ENCODE data around the gene C1orf94.

Gene C1orf94

DNA sequence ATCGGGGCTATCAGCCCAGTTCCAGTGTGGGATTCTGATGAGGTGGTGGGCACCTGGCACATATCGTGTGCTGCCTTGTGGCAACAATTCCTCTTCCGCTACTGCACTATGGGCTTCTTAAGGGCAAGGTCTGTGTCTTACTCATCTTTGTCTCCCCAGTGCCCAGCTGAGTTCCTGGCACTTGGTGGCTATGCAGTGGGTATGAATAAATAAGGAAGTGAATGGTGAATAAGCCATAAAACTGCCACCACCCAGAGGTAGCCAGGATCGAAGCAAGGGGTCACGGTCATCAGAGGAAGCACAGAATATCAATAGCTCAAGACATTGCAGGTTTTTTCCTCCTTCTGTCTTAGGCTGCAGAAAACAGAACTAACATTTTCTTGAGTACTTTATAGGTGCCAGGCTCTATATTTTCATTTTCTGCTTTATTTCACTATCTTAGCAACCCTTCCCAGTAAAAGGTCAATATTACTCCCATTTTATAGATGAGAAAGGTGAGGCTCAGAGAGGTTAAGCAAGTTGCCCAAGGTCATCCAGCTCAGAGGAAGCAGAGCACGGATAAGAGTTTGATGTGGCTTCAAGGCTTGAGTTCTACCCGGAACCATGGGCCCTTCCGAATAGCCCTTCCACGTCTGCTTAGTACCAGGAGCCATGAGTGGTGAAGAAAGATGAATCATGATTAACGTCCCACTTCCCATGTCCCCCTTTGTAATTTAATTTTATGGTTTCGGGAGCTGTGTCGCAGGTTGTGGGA is 10.2 kb downstream of the C1orf94 start:
- Mint-ChIP-seq H3K27me3 (ENCODE audit: low read depth) (peaks cover 3% of the 10 kb centered on the region), H3K36me3 (ENCODE audit: low read depth) (no peaks in the 10 kb centered on the region), H3K9me3 (peaks cover 11% of the 10 kb centered on the region), H3K27ac (no peak overlapping the region), H3K4me3 (no peak overlapping the region), H3K4me1 (ENCODE audit: low read depth) (no peaks in the 10 kb centered on the region)

DNA sequence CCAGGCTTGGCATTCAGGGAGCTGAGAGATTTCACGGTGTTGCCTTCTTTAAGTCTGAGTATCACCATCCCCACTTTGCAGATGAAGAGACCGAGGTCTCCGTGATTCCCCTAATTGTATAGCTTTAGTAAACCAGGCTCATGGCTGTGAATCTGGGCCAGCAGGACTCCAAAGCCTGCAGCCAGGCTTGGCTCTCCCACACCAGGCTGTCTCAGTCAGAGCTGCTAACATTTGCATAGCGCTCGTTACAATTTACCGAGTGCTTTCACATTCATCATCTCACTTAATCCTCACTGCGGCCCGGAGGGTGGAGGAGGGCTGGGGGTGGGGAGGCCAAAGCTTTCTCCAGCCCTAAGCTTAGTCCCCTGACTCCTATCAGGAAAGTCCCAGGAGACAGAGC is 11.7 kb downstream of the C1orf94 start:
- Mint-ChIP-seq H3K4me3 (no peak overlapping the region), H3K4me1 (ENCODE audit: low read depth) (no peaks in the 10 kb centered on the region), H3K27me3 (ENCODE audit: low read depth) (no peaks in the 10 kb centered on the region), H3K27ac (no peak overlapping the region), H3K9me3 (peaks cover 11% of the 10 kb centered on the region), H3K36me3 (ENCODE audit: low read depth) (no peaks in the 10 kb centered on the region)

- no peaks in the 10 kb centered on the region for H3K27me3 Mint-ChIP-seq (ENCODE audit: low read depth)
- H3K36me3 Mint-ChIP-seq (ENCODE audit: low read depth), result no peaks in the 10 kb centered on the region
- no peak overlapping the region for H3K27ac Mint-ChIP-seq
- H3K4me1 Mint-ChIP-seq (ENCODE audit: low read depth), result no peaks in the 10 kb centered on the region
- peaks cover 11% of the 10 kb centered on the region for H3K9me3 Mint-ChIP-seq
- no peak overlapping the region for H3K4me3 Mint-ChIP-seq
Observed at GRCh38 chr1:34188985-34189384, 12.3 kb downstream of the C1orf94 start.

DNA sequence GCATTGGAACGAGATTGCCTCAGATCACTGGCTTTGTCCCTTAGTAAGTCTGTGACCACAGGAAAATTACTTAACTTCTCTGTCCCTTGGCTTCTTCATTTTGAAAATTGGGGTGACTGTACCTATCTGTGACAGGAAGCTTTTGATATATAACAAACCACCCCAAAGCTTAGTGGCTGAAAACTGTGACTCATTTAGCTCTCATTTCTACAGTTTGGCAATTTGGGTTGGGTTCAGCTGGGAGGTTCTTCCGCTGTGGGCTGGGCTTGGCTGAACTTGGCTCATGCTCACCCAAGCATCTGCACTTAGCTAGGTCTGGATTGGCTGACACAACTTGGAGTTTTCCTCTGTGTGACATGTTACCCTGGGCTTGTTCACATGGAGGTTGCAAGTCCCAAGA is 14.0 kb downstream of the C1orf94 start:
- no peaks in the 10 kb centered on the region for H3K4me1 Mint-ChIP-seq (ENCODE audit: low read depth)
- H3K27me3 Mint-ChIP-seq (ENCODE audit: low read depth), result no peaks in the 10 kb centered on the region
- no peak overlapping the region for H3K4me3 Mint-ChIP-seq
- no peaks in the 10 kb centered on the region for H3K36me3 Mint-ChIP-seq (ENCODE audit: low read depth)
- peaks cover 11% of the 10 kb centered on the region for H3K9me3 Mint-ChIP-seq
- H3K27ac Mint-ChIP-seq, result no peak overlapping the region

DNA sequence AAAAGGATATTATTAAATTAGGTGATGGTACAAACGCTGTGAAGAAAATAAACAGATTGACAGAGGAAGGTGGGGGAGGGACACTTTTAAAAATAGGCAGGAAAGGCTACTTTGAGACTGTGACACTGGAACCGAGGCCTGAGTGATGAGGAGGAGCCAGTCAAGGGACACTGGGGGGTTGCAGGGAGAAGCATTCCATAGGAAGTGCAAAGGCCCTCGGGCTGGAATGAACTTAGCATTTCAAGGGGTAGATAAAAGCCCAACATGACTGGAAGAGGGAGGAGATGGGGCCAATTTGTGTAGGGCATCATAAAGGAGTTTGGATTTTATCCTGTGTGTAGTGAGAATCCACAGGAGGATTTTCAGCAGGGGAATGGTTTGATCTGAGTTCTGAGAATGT is 15.9 kb downstream of the C1orf94 start:
- no peaks in the 10 kb centered on the region for H3K4me1 Mint-ChIP-seq (ENCODE audit: low read depth)
- no peaks in the 10 kb centered on the region for H3K36me3 Mint-ChIP-seq (ENCODE audit: low read depth)
- no peak overlapping the region for H3K4me3 Mint-ChIP-seq
- H3K27me3 Mint-ChIP-seq (ENCODE audit: low read depth), result no peaks in the 10 kb centered on the region
- no peak overlapping the region for H3K27ac Mint-ChIP-seq
- H3K9me3 Mint-ChIP-seq, result peaks cover 11% of the 10 kb centered on the region

GRCh38 chr1:34199927-34200326 is 23.2 kb downstream of the C1orf94 start:
- Mint-ChIP-seq H3K27me3 (ENCODE audit: low read depth) (no peaks in the 10 kb centered on the region), H3K4me3 (no peak overlapping the region), H3K27ac (no peak overlapping the region), H3K36me3 (ENCODE audit: low read depth) (no peaks in the 10 kb centered on the region), H3K4me1 (ENCODE audit: low read depth) (no peaks in the 10 kb centered on the region), H3K9me3 (no peaks in the 10 kb centered on the region)

DNA sequence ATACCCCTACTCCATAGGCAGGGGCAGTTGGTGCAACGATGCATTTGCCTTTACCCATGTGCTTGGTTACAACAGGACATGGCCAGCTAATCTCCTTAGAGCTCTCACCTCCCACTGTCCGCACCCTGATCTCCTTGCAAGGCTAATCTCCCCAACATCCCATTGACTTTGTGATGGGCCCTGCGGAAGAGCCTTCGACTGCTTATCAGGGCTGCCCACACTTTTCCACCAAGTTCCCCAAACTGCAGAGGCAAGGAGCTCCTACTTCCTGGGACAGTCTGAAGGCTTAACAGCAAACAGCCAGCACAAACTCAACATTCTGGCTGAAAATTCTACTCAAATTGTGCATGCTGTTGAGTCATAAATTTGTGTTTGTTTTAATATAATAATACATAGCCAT is 36.0 kb downstream of the C1orf94 start:
- H3K36me3 Mint-ChIP-seq (ENCODE audit: low read depth), result no peaks in the 10 kb centered on the region

GRCh38 chr1:34213956-34214355 is 37.2 kb downstream of the C1orf94 start:
- Mint-ChIP-seq H3K27me3 (ENCODE audit: low read depth) (no peaks in the 10 kb centered on the region), H3K27ac (no peak overlapping the region), H3K36me3 (ENCODE audit: low read depth) (no peaks in the 10 kb centered on the region), H3K4me3 (no peak overlapping the region), H3K4me1 (ENCODE audit: low read depth) (no peaks in the 10 kb centered on the region), H3K9me3 (no peaks in the 10 kb centered on the region)

More for the DNA sequence above, 36.0 kb downstream of the C1orf94 start:
- Mint-ChIP-seq H3K4me3 (no peak overlapping the region), H3K4me1 (ENCODE audit: low read depth) (no peaks in the 10 kb centered on the region), H3K9me3 (no peaks in the 10 kb centered on the region), H3K27ac (no peak overlapping the region), H3K27me3 (ENCODE audit: low read depth) (no peaks in the 10 kb centered on the region)

DNA sequence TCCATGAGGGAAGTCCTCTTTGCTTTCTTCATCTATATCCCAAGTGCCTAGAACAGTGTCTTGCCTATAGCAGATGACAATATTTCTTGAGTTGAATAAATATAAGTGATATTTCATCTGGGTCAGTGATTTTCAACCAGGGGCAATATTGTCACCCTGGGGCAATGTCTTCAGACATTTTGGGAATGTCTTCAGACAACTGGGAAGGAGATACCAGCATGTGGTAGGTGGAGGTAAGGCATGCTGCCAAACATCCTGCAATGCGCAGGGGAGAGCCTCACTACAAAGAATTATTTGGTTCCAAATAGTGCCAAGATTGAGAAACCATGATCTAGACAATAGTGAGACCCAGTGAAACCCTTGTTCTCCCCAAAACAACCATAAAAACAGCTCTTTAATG is 54.7 kb downstream of the C1orf94 start:
- no peaks in the 10 kb centered on the region for H3K9me3 Mint-ChIP-seq

DNA sequence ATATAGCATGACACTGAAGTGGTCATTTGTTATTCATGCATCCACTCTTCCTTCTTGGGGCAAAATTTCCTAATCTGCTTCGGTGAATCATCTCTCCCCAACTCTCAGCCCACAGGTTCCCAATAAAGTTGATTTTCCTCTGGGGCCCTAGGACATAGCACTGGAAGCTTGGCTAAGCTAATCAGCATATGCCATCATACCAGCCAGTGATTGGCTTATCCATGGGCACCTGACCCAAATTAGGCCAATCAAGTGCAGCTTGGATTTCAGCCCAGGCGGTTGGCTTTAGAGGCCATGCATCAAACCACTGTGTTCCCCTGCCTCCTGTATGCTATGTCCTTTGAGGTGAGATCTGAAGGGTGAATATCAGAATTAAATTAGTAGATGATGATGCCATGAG is 58.9 kb downstream of the C1orf94 start:
- H3K27me3 Mint-ChIP-seq (ENCODE audit: low read depth), result no peaks in the 10 kb centered on the region
- no peaks in the 10 kb centered on the region for H3K36me3 Mint-ChIP-seq (ENCODE audit: low read depth)
- no peak overlapping the region for H3K27ac Mint-ChIP-seq
- peaks cover 5% of the 10 kb centered on the region for H3K9me3 Mint-ChIP-seq
- no peak overlapping the region for H3K4me3 Mint-ChIP-seq
- H3K4me1 Mint-ChIP-seq (ENCODE audit: low read depth), result no peaks in the 10 kb centered on the region

More for the DNA sequence above, 54.7 kb downstream of the C1orf94 start:
- Mint-ChIP-seq H3K36me3 (ENCODE audit: low read depth) (no peaks in the 10 kb centered on the region), H3K27me3 (ENCODE audit: low read depth) (no peaks in the 10 kb centered on the region), H3K4me3 (no peak overlapping the region), H3K27ac (no peak overlapping the region), H3K4me1 (ENCODE audit: low read depth) (no peaks in the 10 kb centered on the region)

- Mint-ChIP-seq H3K36me3 (ENCODE audit: low read depth) (no peaks in the 10 kb centered on the region), H3K27ac (no peak overlapping the region), H3K27me3 (ENCODE audit: low read depth) (no peaks in the 10 kb centered on the region), H3K4me3 (no peak overlapping the region), H3K9me3 (peaks cover 5% of the 10 kb centered on the region), H3K4me1 (ENCODE audit: low read depth) (no peaks in the 10 kb centered on the region)
Observed at GRCh38 chr1:34236089-34236488, 59.4 kb downstream of the C1orf94 start.

- Mint-ChIP-seq H3K4me1 (ENCODE audit: low read depth) (no peaks in the 10 kb centered on the region), H3K36me3 (ENCODE audit: low read depth) (no peaks in the 10 kb centered on the region), H3K27ac (no peak overlapping the region), H3K9me3 (peaks cover 5% of the 10 kb centered on the region), H3K4me3 (no peak overlapping the region), H3K27me3 (ENCODE audit: low read depth) (no peaks in the 10 kb centered on the region)
Observed at GRCh38 chr1:34237151-34237815, 60.6 kb downstream of the C1orf94 start.

DNA sequence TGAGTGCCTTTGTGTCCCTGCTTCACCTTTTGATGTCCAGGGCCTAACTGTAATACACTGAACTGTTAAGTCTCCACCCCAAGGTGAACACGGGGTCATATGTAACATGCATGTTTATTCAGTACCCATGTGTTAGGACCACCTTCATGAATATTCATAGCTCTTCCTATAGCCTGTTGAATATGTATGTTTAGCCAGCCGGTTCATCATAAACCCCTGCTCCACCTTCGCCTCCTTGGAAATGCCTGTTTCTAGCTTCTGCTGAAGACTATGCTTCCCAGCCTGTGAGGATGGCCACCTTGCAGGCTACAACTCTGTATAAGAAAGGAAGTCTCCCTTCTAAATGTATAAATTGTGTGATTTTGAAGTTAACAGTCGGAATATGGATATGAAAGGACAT is 69.3 kb downstream of the C1orf94 start:
- Mint-ChIP-seq H3K36me3 (ENCODE audit: low read depth) (no peaks in the 10 kb centered on the region), H3K4me1 (ENCODE audit: low read depth) (no peaks in the 10 kb centered on the region), H3K9me3 (no peaks in the 10 kb centered on the region), H3K27ac (no peak overlapping the region), H3K4me3 (no peak overlapping the region), H3K27me3 (ENCODE audit: low read depth) (peaks cover 21% of the 10 kb centered on the region)

DNA sequence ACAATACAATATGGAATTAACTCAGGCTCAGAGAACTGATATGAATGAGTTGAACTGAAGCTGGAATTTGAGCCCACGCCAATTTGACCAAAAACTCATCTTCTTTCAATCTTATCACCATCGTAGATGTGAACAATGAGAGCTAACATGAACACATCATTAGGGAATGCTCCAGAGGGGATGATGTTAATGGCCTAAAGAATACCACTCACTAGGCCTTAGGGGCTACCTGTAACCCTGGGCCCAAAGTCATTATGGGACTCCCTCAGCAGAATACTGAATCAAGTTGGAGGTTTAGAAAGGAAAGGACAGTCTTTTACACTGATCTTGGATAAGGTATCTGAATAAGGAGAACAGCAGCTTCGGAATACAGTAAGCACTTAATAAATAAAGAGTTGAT is 73.6 kb downstream of the C1orf94 start:
- Mint-ChIP-seq H3K4me3 (no peak overlapping the region), H3K4me1 (ENCODE audit: low read depth) (no peaks in the 10 kb centered on the region), H3K27ac (no peak overlapping the region), H3K36me3 (ENCODE audit: low read depth) (no peaks in the 10 kb centered on the region), H3K9me3 (no peaks in the 10 kb centered on the region), H3K27me3 (ENCODE audit: low read depth) (peaks cover 13% of the 10 kb centered on the region)

DNA sequence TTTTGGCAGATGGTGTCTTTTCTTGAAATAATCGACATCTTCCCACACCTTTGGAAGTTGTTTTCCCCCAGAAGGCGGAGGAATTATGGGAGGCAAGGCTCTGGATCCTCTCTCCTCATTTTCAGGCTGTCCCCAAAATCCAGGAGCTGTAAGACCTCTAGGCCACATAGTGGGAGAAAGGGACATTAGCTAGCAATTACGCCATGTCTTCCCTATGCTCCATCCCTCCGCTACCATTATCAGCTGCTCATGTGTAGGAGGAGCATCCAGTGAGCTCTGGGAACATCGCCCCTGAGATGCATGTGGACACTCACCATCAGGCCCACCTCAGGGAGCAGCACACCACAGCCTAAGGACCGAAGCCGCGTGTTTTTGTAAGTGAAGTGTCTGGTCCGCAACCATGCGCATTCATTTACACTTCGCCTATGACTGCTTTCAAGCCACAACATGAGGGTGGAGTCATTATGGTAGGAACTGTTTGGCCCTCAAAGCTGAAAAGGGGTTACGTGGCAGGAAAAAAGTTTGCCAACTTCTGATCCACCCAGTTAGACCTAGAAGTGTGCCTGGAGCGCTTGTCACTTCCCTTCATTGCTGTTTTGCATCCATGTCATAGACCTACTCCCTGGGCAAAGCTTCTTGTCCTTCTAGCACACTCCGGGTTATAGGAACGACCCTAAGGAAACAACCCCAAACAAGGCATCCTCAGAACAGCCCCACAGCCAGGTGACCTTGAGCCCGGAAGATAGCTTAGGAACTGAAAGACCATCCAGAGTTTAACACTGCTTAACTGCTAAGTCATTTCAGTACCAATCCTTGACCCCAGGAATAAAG is 85.5 kb downstream of the C1orf94 start:
- H3K4me3 Mint-ChIP-seq, result no peak overlapping the region
- no peak overlapping the region for H3K27ac Mint-ChIP-seq
- no peaks in the 10 kb centered on the region for H3K27me3 Mint-ChIP-seq (ENCODE audit: low read depth)
- H3K9me3 Mint-ChIP-seq, result no peaks in the 10 kb centered on the region
- no peaks in the 10 kb centered on the region for H3K36me3 Mint-ChIP-seq (ENCODE audit: low read depth)
- no peaks in the 10 kb centered on the region for H3K4me1 Mint-ChIP-seq (ENCODE audit: low read depth)

Data from T-helper 1 cell treated with Interleukin-12 subunit alpha and Interleukin-12 subunit beta and Interleukin-4 antibody, amounts not matched to agents 30 μg/mL and 1 μg/mL, for 36 hours (primary cell).